Fibroblast of skin of right biceps (primary cell): Measurements from ENCODE around the gene CTPS1.
A peak's percentile ranks its signal among the peaks of the same experiment; 100 is the strongest.

ENCODE experiments used
- DNase-seq: peaks from one replicate; pipeline ENCODE4 v3.0.0-alpha.2; 2013

The CTPS1 gene, protein sequence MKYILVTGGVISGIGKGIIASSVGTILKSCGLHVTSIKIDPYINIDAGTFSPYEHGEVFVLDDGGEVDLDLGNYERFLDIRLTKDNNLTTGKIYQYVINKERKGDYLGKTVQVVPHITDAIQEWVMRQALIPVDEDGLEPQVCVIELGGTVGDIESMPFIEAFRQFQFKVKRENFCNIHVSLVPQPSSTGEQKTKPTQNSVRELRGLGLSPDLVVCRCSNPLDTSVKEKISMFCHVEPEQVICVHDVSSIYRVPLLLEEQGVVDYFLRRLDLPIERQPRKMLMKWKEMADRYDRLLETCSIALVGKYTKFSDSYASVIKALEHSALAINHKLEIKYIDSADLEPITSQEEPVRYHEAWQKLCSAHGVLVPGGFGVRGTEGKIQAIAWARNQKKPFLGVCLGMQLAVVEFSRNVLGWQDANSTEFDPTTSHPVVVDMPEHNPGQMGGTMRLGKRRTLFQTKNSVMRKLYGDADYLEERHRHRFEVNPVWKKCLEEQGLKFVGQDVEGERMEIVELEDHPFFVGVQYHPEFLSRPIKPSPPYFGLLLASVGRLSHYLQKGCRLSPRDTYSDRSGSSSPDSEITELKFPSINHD

GRCh38 chr1:40979241-40980067 lies at the start of gene CTPS1:
TSS of gene CTPS1 (plus strand) at chr1:40979696. CDS start at chr1:40983291, 3,595 bp downstream.
- peak; percentile 95 for DNase-seq

DNA sequence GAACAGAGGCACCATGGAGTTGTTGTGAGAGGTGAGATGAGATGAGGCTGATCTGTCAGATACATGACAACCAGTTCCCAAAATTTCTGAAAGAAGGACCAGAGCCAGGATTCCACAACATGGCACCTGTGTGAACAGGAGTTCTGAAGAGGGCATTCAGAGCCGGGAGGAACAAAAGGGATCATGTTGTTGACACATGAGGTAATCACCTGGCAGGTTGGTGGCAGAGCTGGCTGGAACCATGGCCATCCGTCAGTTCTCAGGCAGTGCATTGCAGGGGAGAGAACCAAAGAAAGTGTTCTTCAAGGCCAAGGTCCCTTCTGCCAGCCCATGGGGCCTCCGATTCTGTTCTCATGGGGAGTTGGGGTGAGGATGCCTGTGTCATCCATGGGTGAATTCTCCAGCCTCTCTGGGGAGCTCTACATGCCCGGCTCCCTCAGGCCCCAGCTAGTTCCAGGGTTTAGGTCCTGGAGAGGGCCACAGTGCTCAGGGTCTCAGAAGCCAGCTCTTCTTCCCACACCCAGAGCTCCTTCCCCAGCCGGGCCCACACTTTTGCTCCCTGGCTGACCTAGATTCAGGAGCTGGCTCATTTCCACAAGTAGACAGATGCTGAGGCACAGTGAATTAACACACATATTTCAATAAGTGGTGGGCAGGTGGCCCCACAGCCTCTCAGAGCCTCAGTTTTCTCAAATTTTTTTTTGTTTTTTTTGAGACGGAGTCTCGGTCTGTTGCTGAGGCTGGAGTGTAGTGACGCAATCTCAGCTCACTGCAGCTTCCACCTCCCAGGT lies 49.1 kb upstream of the CTPS1 start:
- no peak for DNase-seq

- no peak for DNase-seq
Observed at GRCh38 chr1:40931601-40932000, 47.9 kb upstream of the CTPS1 start.

DNA sequence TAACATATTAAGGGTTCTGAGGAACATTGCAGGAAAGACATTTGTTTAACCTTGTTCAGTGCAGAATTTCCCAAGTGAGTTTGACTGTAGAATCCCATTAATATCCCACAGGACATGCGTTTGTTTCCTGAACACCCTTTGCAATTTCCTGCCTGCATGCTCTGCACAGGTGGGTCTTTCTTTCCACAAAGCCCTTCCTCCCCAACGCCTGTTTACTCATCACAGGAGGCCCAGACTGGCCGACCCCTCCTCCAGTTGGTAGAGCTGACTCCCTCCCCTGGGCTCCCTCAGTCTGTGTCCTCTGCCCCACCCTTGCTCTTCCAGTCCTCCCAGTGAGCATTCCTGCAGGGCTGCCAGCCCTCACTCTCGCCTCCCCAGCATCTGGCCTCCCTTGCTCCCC lies 47.5 kb upstream of the CTPS1 start:
- DNase-seq = no peak

GRCh38 chr1:40936931-40937339 lies 42.6 kb upstream of the CTPS1 start:
- no peak for DNase-seq

GRCh38 chr1:40938393-40938792 lies 41.1 kb upstream of the CTPS1 start:
- no peak for DNase-seq

DNA sequence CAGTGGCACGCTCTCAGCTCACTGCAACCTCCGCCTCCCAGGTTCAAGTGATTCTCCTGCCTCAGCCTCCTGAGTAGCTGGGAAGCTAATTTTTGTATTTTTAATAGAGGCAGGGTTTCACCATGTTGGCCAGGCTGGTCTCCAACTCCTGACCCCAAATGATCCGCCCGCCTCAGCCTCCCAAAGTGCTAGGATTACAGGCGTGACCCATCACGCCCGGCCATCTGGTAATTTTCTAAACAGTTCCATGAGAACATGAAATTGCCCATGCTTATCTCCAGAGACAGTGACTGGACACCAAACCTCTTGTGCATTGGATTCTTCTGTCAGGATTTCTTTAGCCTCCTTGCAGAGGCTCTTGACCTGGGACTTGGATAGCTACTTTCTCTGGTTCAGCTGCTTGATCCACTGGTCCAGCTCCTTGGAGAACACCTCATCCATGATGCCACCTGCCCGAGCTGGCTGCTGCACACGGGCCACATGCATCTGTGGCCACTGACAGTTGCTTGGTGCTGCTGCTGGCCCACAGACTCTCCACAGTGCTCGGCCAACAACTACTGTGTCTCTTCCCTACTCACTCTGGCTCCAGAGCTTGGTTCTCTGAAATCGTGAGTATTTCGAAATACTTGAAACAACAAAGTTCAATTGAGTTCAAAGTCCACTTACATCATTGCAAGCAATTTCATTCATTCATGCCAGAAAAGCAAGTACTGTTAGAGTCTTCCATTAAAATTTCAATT lies 40.0 kb upstream of the CTPS1 start:
- DNase-seq = no peak

DNA sequence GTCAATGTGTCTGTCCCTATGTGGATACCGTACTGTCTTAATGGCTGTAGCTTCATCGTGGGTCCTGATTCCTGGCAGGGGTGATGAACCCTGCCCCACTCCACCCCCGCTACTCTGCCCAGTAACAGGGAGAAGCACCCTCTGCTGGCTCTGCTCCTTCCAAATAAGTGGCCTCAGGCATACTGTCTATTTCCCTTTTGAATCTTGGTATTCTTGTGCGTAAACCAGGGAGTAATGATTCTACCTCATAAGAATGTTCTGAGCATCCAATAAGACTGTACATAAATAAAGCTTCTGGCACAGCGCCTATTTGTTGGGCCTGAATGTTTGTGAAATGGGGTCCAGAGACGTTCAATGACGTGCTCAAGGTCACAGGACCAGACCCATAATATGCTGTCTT lies 35.2 kb upstream of the CTPS1 start:
- DNase-seq = peak; percentile 28

DNA sequence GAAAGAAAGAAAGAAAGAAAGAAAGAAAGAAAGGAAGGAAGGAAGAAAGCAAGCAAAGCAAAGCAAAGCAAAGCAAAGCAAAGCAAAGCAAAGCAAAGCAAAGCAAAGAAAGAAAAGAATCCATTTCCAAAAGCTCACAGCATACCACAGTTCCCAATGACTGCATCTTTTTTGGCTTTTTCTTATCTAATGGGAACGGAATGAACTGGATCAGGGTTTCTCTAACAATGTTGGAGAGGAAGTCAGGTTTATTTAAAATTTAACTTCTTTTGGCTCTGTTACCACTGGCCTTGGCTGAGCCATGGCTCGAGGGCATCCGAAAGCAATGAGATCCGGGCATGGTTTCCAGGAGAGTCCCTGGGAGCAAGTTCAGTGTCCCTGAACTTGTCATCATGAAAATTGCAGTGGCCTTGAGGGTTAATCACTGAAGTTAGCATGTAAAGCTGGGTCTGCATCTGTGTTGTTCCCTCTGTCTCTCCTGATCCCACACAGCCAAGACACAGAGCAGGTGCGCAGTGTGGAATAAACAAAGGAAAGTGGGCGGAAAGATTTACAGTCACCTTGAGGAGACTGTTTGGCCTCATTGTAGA lies 34.6 kb upstream of the CTPS1 start:
- DNase-seq = no peak

- no peak for DNase-seq
Observed at GRCh38 chr1:40945491-40945973, 34.0 kb upstream of the CTPS1 start.

GRCh38 chr1:40948741-40949443 lies 30.6 kb upstream of the CTPS1 start:
- peak; percentile 66 for DNase-seq

GRCh38 chr1:40949563-40949962 lies 29.9 kb upstream of the CTPS1 start:
- DNase-seq = no peak

DNA sequence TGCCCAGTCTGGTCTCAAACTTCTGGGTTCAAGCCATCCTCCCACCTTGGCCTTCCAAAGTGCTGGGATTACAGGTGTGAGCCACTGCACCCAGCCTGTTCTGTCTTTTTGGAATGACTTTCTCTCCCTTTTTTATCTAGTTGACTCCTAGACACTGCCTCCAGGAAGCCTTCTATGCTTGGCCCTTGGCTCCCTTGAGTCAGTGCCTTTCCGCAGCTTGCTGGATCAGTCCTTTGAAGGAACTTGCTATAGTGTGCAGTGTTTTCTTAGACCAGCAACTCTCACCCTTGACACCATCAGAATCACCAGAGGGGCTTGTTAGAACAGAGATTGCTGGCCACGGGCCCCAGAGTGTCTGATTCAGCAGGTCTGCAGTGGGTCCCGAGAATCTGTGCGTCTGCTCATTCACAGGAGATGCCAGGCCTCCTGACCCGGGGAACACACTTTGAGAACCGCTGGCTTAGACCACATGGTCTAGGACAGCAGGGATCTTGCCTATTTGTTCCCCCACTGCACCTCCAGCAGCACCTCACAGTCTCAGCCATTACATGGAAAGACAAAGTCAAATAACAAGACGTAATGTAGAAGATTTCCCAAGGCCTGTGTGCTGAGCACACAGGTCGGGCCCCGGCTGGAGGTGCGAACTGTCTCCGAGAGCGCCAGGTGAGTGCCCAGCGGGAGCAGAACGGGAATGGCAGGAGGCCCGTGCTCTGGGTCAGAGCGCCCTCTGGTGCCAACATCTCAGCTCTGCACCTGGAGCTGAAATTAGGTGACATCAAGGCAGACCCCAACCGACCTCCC lies 27.4 kb upstream of the CTPS1 start:
- DNase-seq = peak; percentile 45

DNA sequence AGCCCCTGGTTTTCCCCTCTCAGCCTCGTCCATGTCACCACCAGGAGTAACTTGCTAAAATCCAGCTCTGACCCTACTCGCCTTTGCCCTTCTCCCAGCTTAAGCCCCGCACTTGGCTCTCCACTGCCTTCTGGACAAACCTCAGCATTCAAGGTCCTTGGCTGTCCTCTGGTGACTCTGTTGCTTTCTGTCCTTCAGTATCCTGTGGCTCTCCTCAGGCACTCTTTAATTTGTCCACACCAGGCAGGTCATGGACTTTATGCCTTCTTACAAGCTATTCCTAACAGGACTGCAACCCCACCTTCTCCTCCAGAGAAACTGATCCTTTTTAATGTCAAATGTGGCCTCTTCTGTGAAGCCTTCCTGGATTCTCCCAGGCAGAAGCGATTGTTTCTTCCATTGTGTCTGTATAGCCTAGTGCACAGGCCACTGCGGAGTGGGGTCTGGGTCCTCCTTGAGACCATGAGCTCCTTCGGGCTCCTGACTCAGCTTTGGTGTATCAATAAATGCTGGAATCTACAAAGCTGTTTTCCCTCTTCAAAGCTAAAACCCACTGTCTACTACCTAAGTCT lies 26.7 kb upstream of the CTPS1 start:
- no peak for DNase-seq

DNA sequence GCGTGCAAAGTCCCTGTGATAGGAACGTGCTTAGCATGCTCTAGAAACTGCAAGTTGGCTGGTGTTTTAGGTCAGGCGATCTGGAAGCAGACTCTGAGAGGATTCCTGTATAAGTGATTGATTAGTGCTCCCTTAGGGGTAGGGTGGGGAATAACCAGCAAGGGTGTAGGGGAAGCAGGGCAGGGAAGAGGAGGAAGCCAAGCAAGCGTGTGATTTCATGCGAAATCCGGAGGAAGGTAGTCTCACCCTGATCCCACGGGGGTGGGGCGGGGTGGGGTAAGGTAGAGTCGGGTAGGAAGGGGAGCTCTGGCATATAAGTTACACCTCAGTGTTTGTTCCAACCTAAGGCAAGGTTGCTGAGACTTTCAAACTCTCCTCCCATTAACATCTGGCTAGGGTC lies 24.9 kb upstream of the CTPS1 start:
- no peak for DNase-seq

DNA sequence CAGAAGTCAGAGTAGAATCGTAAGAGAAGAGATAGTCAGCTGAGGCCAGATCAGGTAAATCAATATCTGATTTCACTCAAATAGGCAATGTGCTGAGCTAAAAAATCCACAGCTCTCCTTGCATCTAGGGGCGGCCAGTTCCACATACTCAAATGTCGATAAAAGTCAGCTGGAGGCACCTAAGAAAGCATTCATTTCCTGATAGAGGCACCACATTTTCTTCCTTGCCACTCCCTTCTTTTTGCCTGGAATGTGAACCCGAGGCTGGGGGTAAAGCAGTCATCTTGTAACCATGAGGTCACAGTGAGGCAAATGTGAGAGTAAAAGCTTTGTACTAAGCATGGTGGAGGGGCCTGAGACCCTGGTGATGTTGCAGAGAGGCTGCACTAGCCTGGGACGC lies 24.2 kb upstream of the CTPS1 start:
- DNase-seq = peak; percentile 32

DNA sequence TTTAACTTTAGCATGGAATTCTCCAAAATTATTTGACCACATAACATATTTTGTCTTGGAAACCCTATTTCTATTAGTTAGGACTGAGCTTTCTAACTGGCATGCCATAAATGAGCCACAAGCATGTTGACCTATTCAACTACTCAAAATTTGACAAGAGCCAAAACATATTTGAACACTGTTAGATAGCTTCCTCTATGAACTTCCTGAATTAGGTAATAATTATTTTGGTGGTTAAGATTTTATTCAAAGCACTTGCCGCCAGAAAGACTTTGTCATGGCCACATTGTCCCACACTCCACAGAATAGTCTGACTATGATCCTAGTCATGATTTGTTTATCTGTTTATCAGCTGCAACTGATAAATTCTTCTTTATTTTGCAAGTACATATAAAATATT lies 23.1 kb upstream of the CTPS1 start:
- DNase-seq = no peak

DNA sequence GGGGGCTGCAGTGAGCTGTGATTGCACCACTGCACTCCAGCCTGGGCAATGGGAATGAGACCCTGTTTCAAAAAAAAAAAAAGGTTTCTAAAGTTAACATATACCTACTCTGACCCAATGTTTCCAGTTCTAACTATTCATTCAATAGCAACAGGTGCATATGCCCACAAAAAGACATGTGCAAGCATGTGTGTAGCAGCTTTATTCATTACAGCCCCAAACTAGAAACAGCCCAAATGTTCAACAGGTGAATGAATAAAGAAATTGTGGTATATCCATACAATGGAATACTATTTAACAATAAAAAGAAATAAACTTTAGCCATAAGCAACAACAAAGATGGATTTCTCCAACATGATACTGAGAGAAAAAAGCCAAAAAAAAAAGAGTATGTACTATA lies 21.3 kb upstream of the CTPS1 start:
- no peak for DNase-seq

DNA sequence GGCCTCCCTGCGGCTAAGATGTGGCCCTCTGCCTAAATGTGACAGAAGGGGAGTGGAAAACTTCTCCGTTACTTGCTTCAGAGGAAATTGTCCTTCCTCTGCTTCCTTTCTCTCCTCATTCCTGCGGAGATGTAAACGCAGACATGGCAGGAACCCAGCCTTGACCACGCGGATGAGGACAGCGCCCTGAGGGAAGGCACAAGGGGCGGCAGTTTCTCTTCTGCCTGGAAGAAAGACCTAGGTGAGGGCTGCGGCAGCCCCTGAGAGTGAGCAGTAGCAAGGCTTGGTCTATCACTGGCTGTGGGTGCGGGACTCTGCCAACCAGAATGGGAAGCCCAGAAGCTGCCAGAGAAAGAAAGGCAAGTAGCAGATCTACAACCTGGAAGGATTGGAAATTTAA lies 14.0 kb upstream of the CTPS1 start:
- no peak for DNase-seq

- DNase-seq = no peak
Observed at GRCh38 chr1:40966417-40966816, 13.1 kb upstream of the CTPS1 start.
